HL-60 (cell line): ENCODE results near the gene C3orf20.

Experiments
- CTCF ChIP-seq: IDR thresholded peaks from one replicate; pipeline ENCODE4 v1.5.1; 2011; ENCODE audit warnings: low read length, control low read depth, inconsistent platforms; ENCODE audit not compliant: insufficient read depth
- REST ChIP-seq: IDR thresholded peaks from 2 replicates; pipeline ENCODE4 v1.6.1; 2012; ENCODE audit warnings: low read depth; ENCODE audit not compliant: insufficient replicate concordance

GRCh38 chr3:14674841-14675240, at the start of gene C3orf20:
- TF ChIP-seq CTCF (no peak), REST (no peak)
